ENCODE results near the gene GLDN. TPM values are rescaled to one million over a fixed set of nuclear protein-coding genes. Genes with fewer than 3 reads are reported as not detected.
A peak's percentile ranks its signal among the peaks of the same experiment; 100 is the strongest.

Gene GLDN
- total RNA-seq, 1 experiment from 2014 or later = 0.15 TPM

GRCh38 chr15:51450001-51450400 lies 108.5 kb downstream of the GLDN start:
- TF ChIP-seq EZH2 (IDR thresholded peaks at IDR 0.05; ENCODE audit: low read length, unreplicated experiment) = no peak
- TF ChIP-seq EZH2phosphoT487 (IDR thresholded peaks at IDR 0.05; ENCODE audit: borderline replicate concordance, low read length) = no peak
- TF ChIP-seq, protein P1, sequence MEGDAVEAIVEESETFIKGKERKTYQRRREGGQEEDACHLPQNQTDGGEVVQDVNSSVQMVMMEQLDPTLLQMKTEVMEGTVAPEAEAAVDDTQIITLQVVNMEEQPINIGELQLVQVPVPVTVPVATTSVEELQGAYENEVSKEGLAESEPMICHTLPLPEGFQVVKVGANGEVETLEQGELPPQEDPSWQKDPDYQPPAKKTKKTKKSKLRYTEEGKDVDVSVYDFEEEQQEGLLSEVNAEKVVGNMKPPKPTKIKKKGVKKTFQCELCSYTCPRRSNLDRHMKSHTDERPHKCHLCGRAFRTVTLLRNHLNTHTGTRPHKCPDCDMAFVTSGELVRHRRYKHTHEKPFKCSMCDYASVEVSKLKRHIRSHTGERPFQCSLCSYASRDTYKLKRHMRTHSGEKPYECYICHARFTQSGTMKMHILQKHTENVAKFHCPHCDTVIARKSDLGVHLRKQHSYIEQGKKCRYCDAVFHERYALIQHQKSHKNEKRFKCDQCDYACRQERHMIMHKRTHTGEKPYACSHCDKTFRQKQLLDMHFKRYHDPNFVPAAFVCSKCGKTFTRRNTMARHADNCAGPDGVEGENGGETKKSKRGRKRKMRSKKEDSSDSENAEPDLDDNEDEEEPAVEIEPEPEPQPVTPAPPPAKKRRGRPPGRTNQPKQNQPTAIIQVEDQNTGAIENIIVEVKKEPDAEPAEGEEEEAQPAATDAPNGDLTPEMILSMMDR (conservative IDR thresholded peaks at IDR 0.05; ENCODE audit: low read depth, low read length) = no peak
- H3F3A ChIP-seq (ENCODE audit: low read length, unreplicated experiment) = no peaks in the 10 kb centered on the region
- no peaks in the 10 kb centered on the region for H4K20me1 ChIP-seq (ENCODE audit: low read length)
- BruUV-seq (replicated peaks) = no TSS peak
- no peak overlapping the region for H3K9ac ChIP-seq (ENCODE audit: low read length)
- no peaks in the 10 kb centered on the region for H3K27me3 ChIP-seq (ENCODE audit: low read length)
- intact Hi-C loops (cut with micrococcal nuclease) = no loop called here
- H3K9me2 ChIP-seq (replicated peaks; ENCODE audit: low read length) = no peaks in the 10 kb centered on the region
- H3K36me3 ChIP-seq (ENCODE audit: low read depth, low read length) = peaks cover 3% of the 10 kb centered on the region; the same call in 1 of the 2 replicates
- peaks cover 8% of the 10 kb centered on the region for H3K4me1 ChIP-seq (ENCODE audit: insufficient read depth, low read length)
- H3K27ac ChIP-seq (ENCODE audit: low read length) = no peak overlapping the region
- no peak overlapping the region for H2AFZ ChIP-seq (ENCODE audit: low read length)
- H3K79me2 ChIP-seq (ENCODE audit: low read length) = no peaks in the 10 kb centered on the region
- no peak overlapping the region for H3K4me2 ChIP-seq (ENCODE audit: low read length)
- no peak overlapping the region for H3K4me3 ChIP-seq (ENCODE audit: low read length)
- ATAC-seq = no peak
- POLR2A ChIA-PET (ENCODE audit: unreplicated experiment) = no interaction called here
- H3K9me3 ChIP-seq (ENCODE audit: low read length) = no peaks in the 10 kb centered on the region
- peak; percentile 59 for DNase-seq
- CTCF ChIA-PET = no interaction called here

Small RNA genes within 50 kb of the gene (microRNA-seq; reads per million reads assigned to microRNA genes)
- gene MIR7973-1 (ENCODE audit: unreplicated experiment) (not detected), gene MIR7973-2 (ENCODE audit: unreplicated experiment) (not detected)

Other genes with a start within 250 kb of the GLDN start
- not detected in 2 replicates for gene TNFAIP8L3, start 246.7 kb upstream of the GLDN start, total RNA-seq (2014; rRNA removed)
- gene CYP19A1, start 3.1 kb upstream of the GLDN start, total RNA-seq (2014; rRNA removed) = not detected in 2 replicates